GM18526 (cell line): ENCODE measurements around the gene EEFSEC.

Source experiments
- POLR2A ChIP-seq: IDR thresholded peaks from 3 replicates; pipeline ENCODE4 v1.6.1; 2011; ENCODE audit not compliant: insufficient read length; ENCODE audit errors: extremely low read depth

EEFSEC gene

DNA sequence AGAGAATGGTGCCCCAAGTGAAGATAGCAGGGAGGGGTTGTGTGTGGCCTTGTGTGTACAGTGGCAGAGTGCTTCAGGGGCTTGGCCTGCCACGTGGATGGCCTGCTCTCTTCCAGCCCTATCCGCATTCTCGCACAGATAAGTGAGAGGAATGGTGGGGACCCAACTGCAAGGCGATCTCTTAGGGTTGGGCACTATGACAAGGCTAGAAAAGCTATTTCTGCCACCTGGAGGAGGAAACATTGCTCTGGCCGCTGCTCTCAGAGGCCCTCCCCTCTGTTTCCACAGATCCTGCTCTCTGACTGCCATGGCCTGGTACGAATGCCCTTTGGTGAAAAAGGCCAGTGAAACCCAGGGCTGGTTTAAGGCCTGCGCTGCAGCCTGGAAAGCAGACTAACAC, 20.6 kb downstream of the EEFSEC start:
- TF ChIP-seq POLR2A: no peak

DNA sequence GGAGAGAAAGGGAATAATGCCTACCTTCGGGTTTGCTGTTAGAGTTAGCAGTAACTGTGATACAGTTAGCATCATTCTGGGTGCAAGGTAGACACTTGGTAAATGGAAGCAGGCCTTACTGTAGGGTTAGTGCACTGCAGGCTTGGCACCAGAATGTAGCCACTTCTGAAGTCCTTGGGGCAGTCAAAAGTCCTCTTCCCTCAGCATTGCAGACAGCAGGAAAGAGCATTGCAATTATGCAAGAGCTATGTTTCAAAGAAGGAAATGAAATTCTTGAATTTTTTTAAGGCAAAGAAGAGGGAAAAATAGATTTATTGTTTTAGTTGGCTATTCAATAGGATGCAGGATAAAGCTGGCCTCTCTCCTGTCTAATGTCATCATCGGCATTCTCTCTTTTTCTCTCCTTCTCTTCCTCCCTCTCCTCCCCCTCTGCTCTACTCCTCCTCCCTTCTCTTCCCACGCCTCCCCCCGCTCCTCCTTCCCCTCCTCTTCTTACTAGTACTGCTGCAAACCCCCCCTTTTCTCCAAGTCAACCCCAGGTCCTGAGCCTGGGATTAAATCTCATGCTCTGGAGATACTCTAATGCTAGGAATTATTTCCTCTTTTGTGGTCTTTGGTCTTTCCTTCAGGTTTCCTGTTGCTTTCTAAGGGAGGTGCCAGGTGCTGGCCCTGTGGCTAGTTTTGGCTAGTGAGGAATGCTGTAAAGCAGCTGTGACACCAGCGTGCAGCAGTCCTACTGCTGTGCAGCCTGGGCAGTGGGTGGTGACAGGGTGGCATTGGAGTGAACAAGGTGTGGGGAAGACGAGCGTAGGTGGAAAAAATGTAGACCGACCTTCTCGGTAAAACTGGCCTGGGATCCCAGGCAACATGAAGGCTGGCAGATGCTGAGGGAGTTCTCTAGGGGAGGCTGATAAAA, 21.7 kb downstream of the EEFSEC start:
- TF ChIP-seq POLR2A: no peak

DNA sequence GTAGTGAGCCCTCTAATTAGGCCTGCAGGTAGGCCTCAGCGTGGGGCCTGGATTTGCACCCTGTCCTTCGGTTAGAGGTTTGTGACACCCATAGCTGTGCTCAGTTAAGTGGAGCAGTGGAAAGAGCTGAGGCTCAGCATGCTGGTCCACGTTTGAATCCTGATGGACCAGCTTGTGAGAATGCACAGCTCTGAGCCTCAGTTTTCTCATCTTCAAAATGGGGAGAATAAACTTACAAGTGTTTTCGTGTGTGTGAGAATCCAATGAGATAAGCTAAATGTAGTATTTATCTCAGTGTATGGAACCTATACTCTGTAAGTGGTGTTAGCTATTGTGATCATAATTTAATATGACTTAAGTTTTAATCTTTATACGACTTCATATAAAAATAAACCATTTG, 22.5 kb downstream of the EEFSEC start:
- no peak for TF ChIP-seq POLR2A

DNA sequence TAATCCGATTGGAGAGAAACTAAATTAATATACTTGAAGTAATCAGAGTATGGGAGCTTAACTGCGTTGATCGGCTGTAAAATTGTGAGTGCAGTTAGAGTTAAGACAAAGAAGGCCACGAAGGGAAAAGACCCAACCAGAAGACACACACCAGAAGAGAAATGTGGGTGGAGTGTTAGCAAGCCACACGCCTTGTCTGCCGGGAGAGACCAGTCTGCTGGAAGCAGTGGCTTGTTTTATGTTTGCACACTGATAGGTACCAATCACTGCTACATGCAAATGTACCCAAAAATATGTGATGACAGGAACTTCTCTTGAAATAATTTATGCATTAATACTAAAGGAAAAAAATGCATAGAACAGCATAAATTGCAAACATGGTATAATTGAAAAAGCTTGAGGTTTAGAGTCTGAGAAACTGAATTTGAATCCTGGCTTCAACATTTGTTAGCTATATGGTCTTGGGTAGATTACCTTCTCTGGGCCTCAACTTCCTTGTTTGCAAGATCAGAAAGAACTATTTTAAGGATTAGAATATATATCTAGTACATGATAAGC, 23.1 kb downstream of the EEFSEC start:
- no peak for TF ChIP-seq POLR2A

DNA sequence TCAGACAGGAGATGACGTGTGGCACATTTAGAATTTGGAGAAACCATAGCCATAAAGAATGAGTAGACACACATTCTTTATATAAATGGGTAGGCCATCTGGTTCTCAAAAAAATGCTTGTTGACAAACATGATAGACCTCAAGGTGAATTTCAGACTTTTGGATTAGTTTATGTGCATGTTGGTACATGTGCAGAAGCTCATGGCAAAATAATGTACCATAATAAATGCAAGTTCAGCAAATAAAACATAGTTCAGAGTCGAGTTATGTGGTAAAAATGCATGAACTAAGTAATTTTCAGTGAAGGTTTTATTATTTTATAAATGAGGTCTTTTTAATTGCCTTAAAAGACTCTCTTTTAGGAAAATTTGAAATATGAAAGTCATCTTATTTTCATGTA, 24.6 kb downstream of the EEFSEC start:
- TF ChIP-seq POLR2A: no peak

DNA sequence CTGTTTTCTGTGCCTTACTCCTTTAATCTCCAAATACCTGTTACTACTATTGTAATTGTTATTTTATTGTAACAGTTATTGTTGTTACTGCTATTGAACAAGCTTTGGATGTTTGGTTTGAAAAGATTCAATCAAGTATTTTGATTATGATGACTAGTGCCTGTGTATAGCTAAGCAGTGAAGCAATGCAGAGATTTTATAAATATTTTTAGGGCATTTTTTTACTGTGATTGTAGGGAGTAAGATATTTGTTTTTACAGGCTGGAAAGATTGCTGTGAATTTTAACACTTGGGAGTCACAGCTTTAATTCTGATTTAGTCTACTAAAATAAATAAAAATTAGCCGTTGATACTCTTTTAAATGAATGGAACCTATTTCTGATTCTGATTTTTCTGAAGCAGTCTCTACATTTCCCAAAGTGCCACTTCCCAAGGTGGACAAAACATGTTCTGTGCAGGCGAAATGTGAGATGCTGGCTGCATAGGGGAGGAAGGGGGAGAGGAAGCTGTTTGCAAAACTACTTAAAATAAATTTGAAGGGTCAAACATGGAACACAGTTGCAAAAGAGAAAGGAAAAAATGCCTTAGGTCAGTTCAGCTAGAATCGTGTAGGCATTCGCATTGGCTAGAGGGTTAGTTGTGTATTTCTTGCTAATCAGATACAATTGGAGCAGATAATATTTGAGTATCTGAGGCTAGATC, 25.7 kb downstream of the EEFSEC start:
- no peak for TF ChIP-seq POLR2A

DNA sequence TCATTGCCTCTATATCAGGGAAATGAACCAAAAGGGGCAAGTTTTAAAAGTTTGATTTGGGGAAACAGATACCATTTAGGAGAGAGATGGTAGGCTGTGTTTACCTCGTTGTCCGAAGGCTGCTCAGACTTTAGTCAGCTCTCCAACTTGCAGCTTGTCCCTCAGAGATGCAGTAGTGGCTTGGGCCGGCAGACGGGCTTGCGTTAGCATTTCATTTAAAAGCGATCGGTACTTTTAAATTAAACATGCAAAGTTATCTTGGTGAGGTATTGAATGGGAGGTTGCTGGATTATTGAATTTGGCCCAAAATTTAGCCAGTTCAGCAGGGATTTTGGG, 26.2 kb downstream of the EEFSEC start:
- no peak for TF ChIP-seq POLR2A

DNA sequence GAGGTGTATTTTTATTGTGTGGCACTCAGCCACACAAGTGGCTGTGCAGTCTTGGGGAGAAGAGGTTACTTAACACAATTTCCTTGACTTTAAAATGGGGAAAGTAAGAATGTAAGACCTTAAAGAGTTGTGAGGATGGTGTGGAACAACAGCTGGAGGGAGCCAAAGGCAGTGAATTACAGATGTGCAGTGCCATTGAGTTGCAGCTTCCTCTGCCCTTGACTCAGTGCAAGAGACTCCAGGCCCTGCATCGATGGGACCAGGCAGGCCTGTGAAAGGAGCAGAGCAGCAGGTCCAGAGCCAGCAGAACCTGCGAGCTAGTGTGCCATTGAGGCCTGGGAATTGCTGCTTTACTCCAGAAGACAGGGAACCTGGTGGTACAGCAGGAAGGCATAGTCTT, 27.2 kb downstream of the EEFSEC start:
- TF ChIP-seq POLR2A: no peak

DNA sequence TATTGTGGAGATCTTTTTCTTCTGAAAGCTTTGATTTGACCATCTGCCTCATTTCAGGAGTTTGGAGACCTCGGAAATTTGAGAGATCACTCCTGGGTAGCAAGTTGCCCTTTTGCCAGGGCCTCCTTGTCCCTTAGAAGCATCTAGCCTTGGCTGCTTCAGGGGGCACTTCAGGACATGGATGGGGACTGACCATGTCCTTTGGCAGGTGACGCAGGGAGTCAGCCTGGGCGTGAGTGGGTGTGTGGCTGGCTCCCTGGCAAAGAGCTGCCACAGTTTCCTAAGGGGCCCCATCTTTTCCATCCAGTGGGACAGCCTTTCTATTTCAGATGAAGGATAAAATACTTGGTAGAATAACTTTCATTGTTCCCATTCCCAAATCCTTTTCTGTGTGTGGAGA, 27.6 kb downstream of the EEFSEC start:
- no peak for TF ChIP-seq POLR2A

DNA sequence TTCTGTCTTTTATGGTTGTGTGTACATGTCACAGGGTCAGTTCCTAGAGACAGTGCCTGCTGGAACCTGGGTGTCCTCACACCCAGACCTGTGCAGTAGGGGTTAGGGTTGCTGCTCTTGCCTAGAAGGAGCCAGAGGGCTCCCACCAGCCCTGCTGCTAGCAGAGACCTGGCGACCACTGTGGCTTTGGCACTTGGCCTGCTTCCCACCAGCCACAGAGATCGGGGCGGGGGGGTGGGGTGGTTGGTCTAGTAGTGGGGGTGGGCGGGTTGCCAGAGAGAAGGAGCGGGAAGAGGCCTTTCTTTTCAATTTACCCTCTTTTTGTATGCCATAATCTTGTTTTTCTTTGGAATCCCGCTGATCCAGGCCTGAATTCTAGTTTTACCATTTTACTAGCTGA, 29.4 kb downstream of the EEFSEC start:
- TF ChIP-seq POLR2A: no peak

DNA sequence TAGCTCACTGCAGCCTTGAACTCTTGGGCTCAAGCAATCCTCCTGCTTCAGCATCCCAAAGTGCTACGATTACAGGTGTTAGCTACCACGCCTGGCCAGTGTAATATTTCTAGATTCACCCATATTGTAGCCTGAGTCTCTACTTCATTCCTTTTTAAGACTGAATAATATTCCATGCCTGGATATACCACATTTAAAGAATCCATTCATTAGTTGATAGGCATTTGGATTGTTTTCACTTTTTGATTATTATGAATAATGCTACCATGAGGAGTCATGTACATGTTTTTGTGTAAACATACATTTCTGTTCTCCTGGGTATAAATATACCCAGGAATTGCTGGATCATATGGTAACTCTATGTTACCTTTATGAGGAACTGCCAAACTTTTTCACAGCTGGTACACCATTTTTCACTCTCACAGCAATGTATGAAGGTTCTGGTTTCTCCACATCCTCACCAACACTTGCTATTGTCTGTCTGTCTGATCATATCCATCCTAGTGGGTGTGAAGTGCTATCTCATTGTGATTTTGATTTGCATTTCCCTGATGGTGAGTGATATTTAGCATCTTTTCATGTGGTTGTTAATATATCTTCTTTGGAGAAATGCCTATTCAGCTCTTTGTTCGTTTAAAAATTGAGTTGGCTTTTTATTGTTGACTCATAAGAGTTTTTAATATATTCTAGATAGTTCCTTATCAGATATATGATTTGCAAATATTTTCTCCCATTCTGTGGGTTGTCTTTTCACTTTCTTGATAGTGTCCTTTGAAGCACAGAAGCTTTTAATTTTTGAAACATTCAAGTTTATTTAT, 32.6 kb downstream of the EEFSEC start:
- TF ChIP-seq POLR2A: no peak

DNA sequence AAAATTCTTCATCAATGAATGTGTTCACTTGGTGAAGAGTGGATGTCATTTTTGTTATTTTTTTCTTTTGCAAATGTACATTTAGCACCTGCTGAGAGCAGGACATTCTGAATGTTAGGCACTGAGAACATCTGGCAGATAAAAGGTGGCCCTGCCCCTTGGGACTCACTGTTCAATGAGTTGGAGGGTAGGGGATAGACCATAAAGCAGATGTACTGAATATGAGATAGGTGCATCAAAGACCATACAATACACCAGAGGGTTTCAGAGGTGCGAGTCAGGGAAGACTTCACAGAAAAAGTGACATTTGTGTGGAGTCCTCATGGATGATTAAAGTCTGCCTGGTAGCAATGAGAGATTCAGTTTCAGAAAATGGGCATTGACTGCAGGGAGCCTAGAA, 34.2 kb downstream of the EEFSEC start:
- no peak for TF ChIP-seq POLR2A

DNA sequence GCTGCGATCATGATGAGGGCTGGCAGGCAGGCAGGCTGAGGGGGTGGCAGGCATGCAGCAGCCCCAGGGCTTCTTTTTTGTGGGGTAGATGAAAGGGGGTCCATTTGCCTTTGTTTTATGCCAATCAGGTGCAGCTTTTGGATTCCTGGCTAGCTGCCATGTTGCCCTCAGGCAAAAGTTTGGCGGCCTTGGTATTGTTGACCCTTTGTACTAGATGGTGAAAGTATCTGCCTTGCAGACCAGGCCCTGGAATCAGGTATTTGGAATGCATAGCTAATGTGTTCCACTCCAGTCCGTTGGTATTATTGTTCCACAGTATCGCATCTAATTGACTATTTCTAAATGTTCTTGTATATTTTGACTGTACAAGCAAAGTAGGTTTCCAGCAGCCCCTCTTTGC, 35.0 kb downstream of the EEFSEC start:
- TF ChIP-seq POLR2A: no peak

DNA sequence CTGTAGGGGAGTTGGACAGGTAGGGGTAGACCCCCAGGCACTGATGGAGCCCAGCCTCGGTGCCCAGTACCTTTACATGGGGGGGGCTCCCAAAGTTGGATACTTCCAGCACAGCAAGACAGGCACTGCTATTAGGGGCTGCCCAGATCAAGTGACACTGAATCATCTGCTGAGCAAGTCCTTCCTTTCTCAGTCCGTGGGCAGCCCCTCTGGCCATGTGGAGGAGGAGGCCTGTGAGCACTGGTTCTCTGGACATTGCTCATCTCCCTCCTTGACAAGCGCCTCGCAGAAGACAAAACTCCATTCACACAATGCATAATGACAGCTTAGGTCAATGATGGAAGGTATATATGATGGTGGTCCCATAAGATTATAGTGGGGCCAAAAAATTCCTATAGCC, 35.7 kb downstream of the EEFSEC start:
- no peak for TF ChIP-seq POLR2A

DNA sequence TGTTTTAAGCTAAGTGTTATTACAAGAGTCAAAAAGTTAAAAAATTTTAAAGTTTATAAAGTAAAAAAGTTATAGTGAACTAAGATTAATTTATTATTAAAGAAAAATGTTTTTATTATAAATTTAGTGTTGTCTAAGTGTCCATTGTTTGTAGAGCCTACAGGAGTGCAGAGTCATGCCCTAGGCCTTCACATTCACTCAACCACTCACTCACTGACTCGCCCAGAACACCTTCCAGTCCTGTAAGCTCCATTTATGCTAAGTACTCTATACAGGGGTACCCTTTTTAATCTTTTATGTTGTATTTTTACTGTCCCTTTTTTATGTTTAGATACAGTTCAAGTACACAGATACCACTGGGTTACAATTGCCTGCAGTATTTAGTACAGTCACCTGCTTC, 37.2 kb downstream of the EEFSEC start:
- no peak for TF ChIP-seq POLR2A
